Gastroesophageal sphincter (tissue), 3 donors: ENCODE results near the gene C17orf107.

Experiments
- POLR2AphosphoS5 ChIP-seq: sonication (generic); formaldehyde crosslinking; IDR thresholded peaks from one replicate; pipeline ENCODE4 v1.6.1; 2017; ENCODE audit warnings: antibody characterized with exemption
- TF ChIP-seq, protein P1 (sequence below), 4 experiments: fragments of 200-600 bp in 2 of 4; fragments of 450-650 bp in 2 of 4; sonication (generic) in 1 of 4; IDR thresholded peaks; one replicate each; pipeline ENCODE4 v1.5.1; 2017 to 2019; ENCODE audit warnings: antibody characterized with exemption in 4 of 4, mild to moderate bottlenecking in 2 of 4, moderate library complexity in 2 of 4

DNA sequence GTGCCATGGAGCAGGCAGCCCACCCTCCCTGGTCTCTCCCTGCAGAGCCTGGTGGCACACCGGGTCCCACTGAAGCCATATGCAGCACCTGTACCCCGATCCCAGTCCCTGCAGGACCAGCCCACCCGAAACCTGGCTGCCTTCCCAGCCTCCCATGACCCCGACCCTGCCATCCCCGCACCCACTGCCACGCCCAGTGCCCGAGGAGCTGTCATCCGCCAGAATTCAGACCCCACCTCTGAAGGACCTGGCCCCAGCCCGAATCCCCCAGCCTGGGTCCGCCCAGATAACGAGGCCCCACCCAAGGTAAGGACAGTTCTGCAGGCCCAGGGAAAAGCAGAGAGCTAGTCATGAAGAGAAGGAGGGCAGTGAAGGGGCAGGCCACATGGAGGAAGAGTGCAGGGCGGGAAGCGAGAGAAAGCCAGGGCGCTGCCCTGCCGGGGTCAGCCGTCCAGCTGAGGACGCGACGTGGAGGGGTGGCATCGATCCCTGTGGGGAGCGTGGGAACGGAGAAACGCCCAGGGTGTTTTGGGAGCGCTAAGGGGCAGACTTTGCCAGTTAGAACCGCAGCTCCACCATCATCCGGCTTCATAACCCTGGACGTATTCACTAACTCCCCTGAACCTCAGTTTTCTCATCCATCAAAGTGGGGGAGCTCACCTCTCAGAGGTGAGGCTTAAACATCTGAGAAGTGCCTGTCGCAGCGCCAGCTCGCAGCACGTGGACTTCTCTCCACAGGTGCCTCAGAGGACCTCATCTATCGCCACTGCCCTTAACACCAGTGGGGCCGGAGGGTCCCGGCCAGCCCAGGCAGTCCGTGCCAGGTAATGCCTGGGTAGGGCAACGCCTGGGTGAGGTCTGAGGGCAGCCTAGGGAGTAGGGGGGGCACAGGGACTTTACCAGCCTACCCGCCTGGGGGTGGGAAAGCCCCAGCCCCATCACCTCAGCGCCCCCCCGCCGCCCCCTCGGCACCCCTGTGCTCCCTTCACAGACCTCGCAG, 7.6 kb upstream of the C17orf107 start:
- no peak for TF ChIP-seq POLR2AphosphoS5
- TF ChIP-seq, protein P1, sequence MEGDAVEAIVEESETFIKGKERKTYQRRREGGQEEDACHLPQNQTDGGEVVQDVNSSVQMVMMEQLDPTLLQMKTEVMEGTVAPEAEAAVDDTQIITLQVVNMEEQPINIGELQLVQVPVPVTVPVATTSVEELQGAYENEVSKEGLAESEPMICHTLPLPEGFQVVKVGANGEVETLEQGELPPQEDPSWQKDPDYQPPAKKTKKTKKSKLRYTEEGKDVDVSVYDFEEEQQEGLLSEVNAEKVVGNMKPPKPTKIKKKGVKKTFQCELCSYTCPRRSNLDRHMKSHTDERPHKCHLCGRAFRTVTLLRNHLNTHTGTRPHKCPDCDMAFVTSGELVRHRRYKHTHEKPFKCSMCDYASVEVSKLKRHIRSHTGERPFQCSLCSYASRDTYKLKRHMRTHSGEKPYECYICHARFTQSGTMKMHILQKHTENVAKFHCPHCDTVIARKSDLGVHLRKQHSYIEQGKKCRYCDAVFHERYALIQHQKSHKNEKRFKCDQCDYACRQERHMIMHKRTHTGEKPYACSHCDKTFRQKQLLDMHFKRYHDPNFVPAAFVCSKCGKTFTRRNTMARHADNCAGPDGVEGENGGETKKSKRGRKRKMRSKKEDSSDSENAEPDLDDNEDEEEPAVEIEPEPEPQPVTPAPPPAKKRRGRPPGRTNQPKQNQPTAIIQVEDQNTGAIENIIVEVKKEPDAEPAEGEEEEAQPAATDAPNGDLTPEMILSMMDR (IDR thresholded peaks at IDR 0.05), result no peak
